NOMO-1 treated with DMSO at 0.1 percent for 48 hours (cell line): Measurements from ENCODE around the gene BMP7.

ENCODE experiments used
- DNase-seq: peaks from one replicate; lab custom pipeline; 2025; ENCODE audit not compliant: unreplicated experiment; lab: John Stamatoyannopoulos, UW

BMP7 gene

DNA sequence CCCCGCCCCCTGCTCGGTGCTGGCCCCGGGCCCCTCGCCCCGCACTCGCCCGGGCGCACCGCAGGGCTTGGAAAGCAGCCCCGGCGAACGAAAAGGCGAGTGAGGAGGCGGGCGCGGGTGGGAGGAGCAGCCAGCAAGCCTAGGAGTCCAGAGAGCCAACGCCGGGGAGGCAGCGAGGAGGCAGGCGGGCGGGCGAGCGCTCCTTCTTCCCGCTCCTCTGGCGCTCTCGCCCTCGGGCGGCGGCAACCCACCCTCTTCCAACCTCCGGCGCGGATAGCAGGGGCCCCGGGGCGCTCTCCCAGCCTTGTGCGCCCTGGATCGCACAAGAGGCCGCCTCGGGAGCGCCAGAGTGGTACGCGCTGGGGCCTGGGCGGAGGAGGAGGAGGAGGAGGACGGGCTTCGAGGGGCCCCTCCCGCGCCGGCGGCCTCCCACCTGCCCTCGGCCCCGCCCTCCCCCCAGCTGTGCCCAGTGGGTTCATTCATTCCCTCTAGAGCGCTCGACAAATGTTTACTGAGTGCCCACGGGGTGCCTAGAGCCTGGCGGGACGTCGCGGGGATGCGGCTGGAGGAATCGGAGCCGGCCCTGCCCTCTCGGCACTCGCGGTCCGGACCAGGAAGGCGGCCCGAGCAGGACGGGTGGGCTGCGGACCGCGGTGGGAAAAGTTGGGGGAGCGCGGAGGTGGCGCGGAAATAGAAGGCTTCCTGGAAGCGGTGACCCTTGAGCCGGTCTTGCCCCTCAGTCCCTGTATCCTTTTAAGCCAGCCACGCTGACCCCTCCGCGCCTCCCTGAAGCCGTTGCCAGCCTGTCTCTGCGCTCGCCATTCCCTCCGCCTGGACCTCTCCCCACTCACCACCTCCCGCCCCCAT, at the start of gene BMP7:
BMP7 (minus strand) TSS at position 351 of the 867 bp plus-strand sequence. CDS start 519 bp downstream, outside the sequence.
- DNase-seq: no peak

GRCh38 chr20:57315976-57316480, 49.6 kb upstream of the BMP7 start:
- no peak for DNase-seq

DNA sequence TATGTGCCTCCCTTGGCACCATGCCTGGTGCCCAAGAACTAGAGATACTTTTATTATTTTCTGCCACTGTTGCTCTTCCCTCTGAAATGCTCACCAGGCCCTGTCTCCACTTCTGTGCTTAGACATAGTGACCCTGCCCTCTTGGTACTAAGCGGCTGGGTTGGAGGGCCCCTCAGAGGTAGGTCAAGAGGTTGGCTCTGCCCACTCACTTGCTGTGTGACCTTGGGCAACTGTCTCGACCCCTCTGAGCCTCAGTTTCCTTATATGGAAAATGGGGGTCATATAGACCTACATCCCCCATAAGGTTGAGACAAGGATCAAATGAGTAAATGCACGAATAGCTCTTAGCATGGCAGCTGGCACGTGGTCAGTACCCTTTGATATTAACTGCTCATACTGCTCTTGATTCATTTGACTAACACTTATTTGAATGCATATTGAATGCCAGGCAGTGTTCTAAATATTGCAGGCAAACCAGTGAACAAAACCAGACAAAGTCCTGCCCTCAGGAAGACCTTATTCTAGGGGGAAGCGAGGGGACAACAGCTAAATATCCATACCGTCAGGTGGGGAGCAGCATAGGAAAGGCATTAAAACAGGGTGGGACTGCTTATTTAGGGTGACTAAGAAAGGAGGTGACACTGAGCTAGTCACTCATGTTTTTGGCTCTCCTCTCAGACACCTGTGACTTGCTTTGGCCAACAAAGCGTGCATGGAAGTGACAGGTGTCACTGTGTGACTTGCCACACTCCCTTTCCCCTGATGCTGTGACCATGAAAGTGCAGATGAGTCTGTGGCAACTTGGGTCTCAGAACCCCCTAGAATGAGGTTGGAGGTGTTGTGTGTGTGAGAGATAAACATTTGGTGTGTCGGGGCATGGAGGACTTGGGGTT, 48.9 kb upstream of the BMP7 start:
- no peak for DNase-seq

DNA sequence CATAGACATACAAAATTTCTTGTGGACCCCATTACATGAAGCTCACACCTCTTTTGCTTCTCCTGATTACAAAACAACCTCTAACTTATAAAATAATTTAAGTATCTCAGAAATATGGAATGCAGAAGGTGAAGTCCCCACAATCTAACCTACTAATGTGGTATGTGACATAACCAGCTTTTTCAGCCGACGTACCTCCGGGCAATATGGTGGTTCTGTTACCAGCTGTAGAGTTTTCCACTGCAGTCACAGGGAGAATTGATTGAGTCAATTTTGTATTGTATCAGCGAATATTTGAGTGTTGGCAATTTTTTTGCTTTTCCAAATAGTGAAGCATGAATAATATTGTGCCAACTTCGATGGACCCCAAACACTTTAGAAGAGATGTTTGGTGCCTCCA, 47.5 kb upstream of the BMP7 start:
- DNase-seq: no peak

- no peak for DNase-seq
Measured at GRCh38 chr20:57313230-57313629, 46.8 kb upstream of the BMP7 start.

DNA sequence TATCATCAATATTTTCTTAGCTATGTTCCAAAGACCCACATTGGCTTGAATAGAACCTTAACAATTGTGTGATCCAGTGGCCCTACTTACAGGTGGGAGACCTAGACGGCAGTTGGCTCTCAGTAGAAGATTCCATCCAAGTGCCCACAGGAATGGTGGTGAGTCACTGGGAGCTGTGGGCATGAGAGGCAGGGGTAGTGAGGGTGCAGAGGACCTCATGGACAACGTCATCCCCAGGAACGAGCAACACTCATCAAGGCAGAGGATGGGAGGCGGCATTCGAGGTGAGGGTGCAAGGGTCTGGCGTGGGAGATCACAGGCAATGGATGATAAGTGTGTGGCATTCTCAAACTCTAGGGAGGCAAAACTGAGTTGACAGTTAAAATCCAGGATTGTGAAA, 45.7 kb upstream of the BMP7 start:
- no peak for DNase-seq

GRCh38 chr20:57310821-57311514, 44.5 kb upstream of the BMP7 start:
- no peak for DNase-seq

GRCh38 chr20:57309544-57310115, 43.2 kb upstream of the BMP7 start:
- no peak for DNase-seq

- peak; percentile 86 for DNase-seq
Measured at GRCh38 chr20:57308451-57309271, 42.2 kb upstream of the BMP7 start.

DNA sequence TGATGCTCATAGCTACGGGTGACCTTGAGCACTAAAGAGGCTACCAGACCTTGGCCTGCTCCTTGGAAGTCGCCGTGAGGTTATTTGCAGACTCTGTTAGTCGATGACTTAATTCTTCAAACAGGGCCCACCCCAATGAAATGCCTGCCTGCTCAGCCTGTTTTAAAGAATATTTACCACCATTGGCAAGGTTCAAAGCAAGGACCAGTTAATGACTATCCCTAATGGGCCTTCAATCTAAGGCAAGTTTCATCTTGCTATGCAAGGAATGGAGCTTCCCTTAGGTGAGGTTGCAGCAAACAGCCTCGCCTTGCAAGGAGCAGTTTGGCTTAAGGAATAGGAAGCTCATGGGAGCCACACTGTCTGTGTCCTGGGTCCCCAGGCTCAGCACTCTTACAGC, 40.3 kb upstream of the BMP7 start:
- DNase-seq: no peak

- no peak for DNase-seq
Measured at GRCh38 chr20:57301026-57301425, 34.6 kb upstream of the BMP7 start.

GRCh38 chr20:57298457-57298856, 32.0 kb upstream of the BMP7 start:
- no peak for DNase-seq

DNA sequence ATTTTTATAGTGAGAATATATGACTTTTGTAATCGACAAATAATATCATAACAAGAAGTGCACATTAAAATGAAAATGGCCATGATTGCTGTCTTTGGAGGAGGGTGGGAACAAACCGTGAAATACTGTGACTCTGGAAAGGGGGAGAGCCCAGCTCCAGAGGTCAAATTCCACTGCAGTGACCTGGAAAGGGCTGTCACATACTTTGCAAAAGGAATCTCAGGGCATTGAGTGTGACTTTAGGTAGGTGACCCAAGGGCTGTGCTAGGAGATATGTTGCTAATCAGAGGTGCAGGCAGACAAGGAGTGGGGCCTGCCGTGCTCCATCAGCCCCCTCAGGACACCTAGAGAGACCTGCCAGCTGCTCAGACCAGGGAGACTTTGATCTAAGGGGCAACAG, 28.1 kb upstream of the BMP7 start:
- no peak for DNase-seq

- DNase-seq: no peak
Measured at GRCh38 chr20:57293995-57294394, 27.6 kb upstream of the BMP7 start.

DNA sequence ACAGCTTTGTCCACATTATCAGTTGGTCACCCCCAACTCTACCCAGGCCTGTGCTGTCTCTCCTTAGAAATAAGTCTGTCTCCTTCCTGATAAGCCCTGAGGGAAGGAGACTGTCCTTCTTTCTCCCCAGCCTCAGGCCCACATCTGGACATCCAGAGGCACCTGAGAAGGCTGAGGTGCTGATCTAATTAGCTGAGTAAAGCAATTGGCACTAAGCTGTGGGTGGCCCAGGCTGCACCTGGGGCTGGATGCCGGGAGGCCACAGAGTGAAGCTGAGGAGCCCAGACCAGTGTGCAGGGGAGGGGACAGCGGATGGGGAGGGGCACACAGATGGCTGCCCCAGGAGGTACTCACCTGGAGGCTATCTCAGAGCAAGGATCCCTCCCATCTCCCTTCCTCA, 26.2 kb upstream of the BMP7 start:
- no peak for DNase-seq

DNA sequence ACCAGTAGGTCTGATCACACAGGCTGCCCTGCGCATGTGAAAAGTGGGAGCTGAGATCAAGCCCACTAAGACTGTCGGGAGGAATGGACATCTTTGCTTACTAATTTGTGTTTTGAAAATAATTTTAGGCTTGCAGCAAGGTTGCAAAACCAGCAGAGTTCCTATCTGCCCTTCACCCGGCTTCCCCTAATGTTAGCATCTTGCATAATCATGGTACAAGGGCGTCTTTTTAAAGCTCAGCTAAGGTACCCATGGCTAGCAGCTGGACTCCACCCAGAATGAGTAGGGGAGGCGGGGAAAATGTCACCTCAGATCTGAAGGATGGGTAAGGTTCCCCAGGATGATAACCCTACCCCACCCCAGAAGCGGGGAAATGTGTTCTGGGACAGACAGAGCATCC, 25.3 kb upstream of the BMP7 start:
- peak; percentile 21 for DNase-seq

- no peak for DNase-seq
Measured at GRCh38 chr20:57291003-57291402, 24.6 kb upstream of the BMP7 start.

GRCh38 chr20:57290178-57290484, 23.7 kb upstream of the BMP7 start:
- DNase-seq: no peak

GRCh38 chr20:57289391-57290177, 23.1 kb upstream of the BMP7 start:
- no peak for DNase-seq
